Small intestine (tissue), 7 donors: ENCODE measurements around the gene NOC2L. TPM values are rescaled to one million over a fixed set of nuclear protein-coding genes. Genes with fewer than 3 reads are reported as not detected.
A peak's percentile ranks its signal among the peaks of the same experiment; 100 is the strongest.
"Not testable (repeated sequence)": the region's sequence is repeated elsewhere in the genome, so short reads cannot be mapped to it uniquely, and the experiment has no call there.

Source experiments
- DNase-seq, 2 donors: peaks; one replicate each; pipeline versions ENCODE4 v3.0.0 to v3.0.0-alpha.2; 2013
- FAIRE-seq: peaks from 2 replicates; lab custom pipeline; 2012; peaks lifted over from hg19 to GRCh38; lab: Jason Lieb, UNC
- H3K27ac ChIP-seq, 3 donors: one replicate each; pipeline ENCODE4 v1.5.1; 2013; ENCODE audit warnings: low read length in 2 of 3, mild to moderate bottlenecking in 2 of 3, control low read depth in 1 of 3, inconsistent platforms in 1 of 3, low read depth in 1 of 3, moderate library complexity in 1 of 3
- H3K27me3 ChIP-seq, 3 donors: one replicate each; pipeline ENCODE4 v1.6.1; 2013; ENCODE audit warnings: low read length in 3 of 3, inconsistent platforms in 1 of 3; ENCODE audit not compliant: control insufficient read depth in 3 of 3, insufficient read depth in 3 of 3
- H3K36me3 ChIP-seq, 3 donors: one replicate each; pipeline ENCODE4 v1.6.1; 2013; ENCODE audit warnings: low read length in 3 of 3, inconsistent platforms in 1 of 3, low read depth in 1 of 3, mild to moderate bottlenecking in 1 of 3, moderate library complexity in 1 of 3; ENCODE audit not compliant: control insufficient read depth in 3 of 3, insufficient read depth in 2 of 3
- H3K4me1 ChIP-seq, 3 donors: one replicate each; pipeline ENCODE4 v1.6.1; 2013; ENCODE audit warnings: low read length in 2 of 3, inconsistent platforms in 1 of 3, low read depth in 1 of 3, mild to moderate bottlenecking in 1 of 3, moderate library complexity in 1 of 3; ENCODE audit not compliant: control insufficient read depth in 3 of 3, insufficient read depth in 2 of 3
- H3K4me3 ChIP-seq, 3 donors: one replicate each; pipeline ENCODE4 v1.5.1; 2013; ENCODE audit warnings: low read length in 3 of 3, control low read depth in 1 of 3, inconsistent platforms in 1 of 3, low read depth in 1 of 3, mild to moderate bottlenecking in 1 of 3, moderate library complexity in 1 of 3
- H3K9me3 ChIP-seq, 2 donors: one replicate each; pipeline ENCODE4 v1.6.1; 2013; ENCODE audit warnings: low read depth in 1 of 2, low read length in 1 of 2; ENCODE audit not compliant: control insufficient read depth in 2 of 2, insufficient read depth in 1 of 2
- WGBS, 3 donors: extraction: QIAGEN DNeasy Blood & Tissue Kit; methylation state at CpG; one replicate each; pipeline ENCODE4 v1.1.7; 2013; 5-methylcytosine and 5-hydroxymethylcytosine counted together
- polyA plus RNA-seq, 4 donors: library from polyadenylated mRNA; stranded (reverse) in 3 of 4; unstranded in 1 of 4; fragments of 200-250 nt in 3 of 4; fragments of 120-200 nt in 1 of 4; gene quantifications; one replicate each; pipeline versions ENCODE4 v1.2.1 to v1.2.3, GENCODE V29; 2013
- donor health status: healthy with polysubstance abuse.
- donor health status: control.
- donor health status: control.
- donor health status: Bipolar disorder and iron deficiency.
- donor health status: healthy.

NOC2L gene
- polyA plus RNA-seq, 4 donors, result 34.0 to 69.3 (median 45.4) TPM

DNA sequence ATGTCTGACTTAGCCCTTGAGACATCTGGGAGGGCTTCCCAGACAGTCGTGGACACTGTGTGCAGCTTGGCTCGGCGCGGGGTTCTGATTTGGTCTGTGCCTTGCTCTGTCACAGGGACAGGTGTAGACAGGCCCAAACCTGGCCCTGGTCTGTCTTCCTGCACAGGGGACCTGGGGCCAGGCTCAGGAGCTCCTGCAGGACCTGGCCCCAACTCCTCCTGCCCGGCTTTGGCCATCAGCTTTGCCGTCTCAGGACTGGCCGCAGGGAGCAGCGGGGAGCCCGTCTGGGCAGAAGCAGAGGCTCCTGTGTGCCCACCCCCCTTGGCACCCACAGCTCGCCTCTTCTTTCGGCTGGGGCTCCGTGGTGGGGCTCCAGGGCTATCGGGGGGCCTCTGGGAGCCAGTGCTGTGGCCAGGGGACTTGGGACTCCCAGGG lies 21.1 kb upstream of the NOC2L start:
- Histone ChIP-seq H3K4me1 (no peaks in the 10 kb centered on the region), H3K9me3 (peaks cover 0 to 3% of the 10 kb centered on the region in 2 donors), H3K27ac (no peak overlapping the region), H3K36me3 (no peaks in the 10 kb centered on the region), H3K27me3 (peaks cover 0 to 48% (median 5%) of the 10 kb centered on the region in 3 donors), H3K4me3 (no peak overlapping the region)
- DNase-seq (no peak), FAIRE-seq (no peak)
- WGBS, 3 donors, result 72 to 78% (median 77%) methylated on average over 13 of the region's 13 CpGs

- H3K4me1 ChIP-seq, result no peaks in the 10 kb centered on the region
- FAIRE-seq (no peak), DNase-seq (no peak)
- peaks cover 0 to 50% (median 5%) of the 10 kb centered on the region in 3 donors for H3K27me3 ChIP-seq
- no peak overlapping the region for H3K4me3 ChIP-seq
- peaks cover 0 to 3% of the 10 kb centered on the region in 2 donors for H3K9me3 ChIP-seq
- no peaks in the 10 kb centered on the region for H3K36me3 ChIP-seq
- WGBS, 3 donors, result 76 to 93% (median 89%) methylated on average over 9 of the region's 9 CpGs
- H3K27ac ChIP-seq, result no peak overlapping the region
Observed at GRCh38 chr1:979744-980072, 20.7 kb upstream of the NOC2L start.

DNA sequence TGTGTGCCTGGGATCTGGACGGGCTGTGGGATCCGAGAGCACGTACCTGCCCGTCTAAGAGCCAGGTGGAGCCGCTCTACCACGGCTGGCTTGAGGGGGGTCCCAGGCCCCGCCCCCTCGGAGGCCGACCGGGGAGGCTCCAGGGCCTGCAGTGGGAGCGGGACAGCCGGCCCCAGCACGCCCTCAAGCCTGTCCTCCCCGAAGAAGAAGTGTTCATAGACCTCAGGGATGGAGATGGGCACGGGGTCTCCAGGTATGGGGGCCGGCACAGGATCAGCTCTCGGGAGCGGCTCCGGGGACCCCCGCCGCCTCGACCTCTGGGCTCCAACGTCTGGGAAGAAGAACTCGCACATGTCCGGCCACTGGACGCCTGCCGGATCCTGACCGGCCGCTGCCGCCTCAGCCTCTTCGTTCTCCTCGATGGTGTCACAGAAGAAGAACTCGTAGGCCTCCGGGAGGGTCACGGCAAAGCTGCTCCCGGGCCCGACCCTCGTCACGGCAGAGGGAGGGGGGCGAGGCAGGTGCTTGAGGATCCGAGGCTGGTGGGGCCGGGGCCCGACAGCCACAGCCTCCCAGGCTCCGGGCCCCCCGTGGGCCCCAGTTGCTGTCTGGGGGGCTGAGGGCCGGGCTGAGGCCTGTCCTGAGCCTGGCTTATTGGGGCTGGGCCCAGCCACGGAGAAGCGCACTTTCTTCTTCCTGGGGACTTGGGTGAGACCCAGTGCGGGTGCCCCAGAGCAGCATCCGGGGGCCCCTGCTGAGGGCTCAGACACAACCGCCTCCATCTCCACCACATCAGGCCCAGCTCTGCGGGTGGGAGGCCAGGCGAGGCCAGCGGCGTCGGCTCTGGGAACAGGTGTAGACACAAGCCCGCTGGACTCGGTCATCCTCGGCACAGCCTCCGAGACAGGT lies 20.0 kb upstream of the NOC2L start:
- Histone ChIP-seq H3K36me3 (no peaks in the 10 kb centered on the region), H3K4me3 (no peak overlapping the region), H3K4me1 (no peaks in the 10 kb centered on the region), H3K27ac (no peak overlapping the region), H3K9me3 (peaks cover 0 to 3% of the 10 kb centered on the region in 2 donors), H3K27me3 (peaks cover 0 to 52% (median 5%) of the 10 kb centered on the region in 3 donors)
- DNase-seq (no peak), FAIRE-seq (no peak)
- WGBS, 3 donors, result 86 to 89% (median 88%) methylated on average over 53 to 60 of the region's 60 CpGs

DNA sequence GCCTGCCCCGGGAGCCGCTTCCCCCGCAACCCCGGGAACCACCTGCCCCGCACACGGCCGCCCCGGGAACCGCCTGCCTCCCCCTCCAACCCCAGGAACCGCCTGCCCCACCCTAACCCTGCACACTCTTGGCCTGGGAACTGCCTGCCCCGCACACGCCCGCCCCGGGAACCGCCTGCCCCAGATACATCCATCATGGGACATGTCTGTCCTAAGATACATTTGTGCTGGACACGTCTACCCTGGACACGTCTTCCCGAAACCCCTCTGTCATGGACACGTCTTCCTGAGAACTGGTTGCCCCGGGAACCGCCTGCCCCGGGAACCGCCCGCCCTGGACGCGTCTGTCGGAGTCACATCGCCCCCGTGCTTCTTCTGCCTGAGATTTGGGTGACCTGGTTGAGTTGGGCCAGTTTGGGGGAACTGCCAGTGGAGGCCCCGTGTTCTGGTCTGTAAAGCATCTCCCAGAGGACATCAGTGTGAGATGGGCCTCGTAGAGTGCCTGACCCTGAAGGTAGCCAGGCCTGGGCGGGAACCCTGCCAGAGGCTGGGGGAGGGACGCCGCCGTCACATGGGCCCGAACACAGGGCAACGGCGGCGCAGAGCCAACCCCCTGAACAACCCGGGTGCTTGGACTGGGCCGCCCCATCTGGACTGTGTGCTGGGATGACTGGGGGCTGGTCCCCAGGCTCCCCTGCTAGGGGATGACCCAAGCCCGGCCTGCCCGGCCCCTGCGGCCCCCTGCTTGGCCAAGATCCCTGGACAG lies 19.2 kb upstream of the NOC2L start:
- 74 to 86% (median 81%) methylated on average over 40 to 44 of the region's 44 CpGs for WGBS, 3 donors
- no peak for DNase-seq

GRCh38 chr1:976791-977190 lies 17.7 kb upstream of the NOC2L start:
- not testable (repeated sequence) for H3K27ac ChIP-seq, H3K36me3 ChIP-seq, FAIRE-seq, H3K4me3 ChIP-seq, DNase-seq, H3K4me1 ChIP-seq, H3K9me3 ChIP-seq
- peaks cover 0 to 45% (median 4%) of the 10 kb centered on the region in 3 donors for H3K27me3 ChIP-seq
- 57 to 63% (median 58%) methylated on average over 11 to 16 of the region's 39 CpGs for WGBS, 3 donors

More for the DNA sequence above, 19.2 kb upstream of the NOC2L start:
- Histone ChIP-seq H3K4me1 (no peaks in the 10 kb centered on the region), H3K27me3 (peaks cover 0 to 48% (median 5%) of the 10 kb centered on the region in 3 donors), H3K27ac (no peak overlapping the region), H3K4me3 (no peak overlapping the region), H3K36me3 (no peaks in the 10 kb centered on the region), H3K9me3 (peaks cover 0 to 3% of the 10 kb centered on the region in 2 donors)
- no peak for FAIRE-seq

DNA sequence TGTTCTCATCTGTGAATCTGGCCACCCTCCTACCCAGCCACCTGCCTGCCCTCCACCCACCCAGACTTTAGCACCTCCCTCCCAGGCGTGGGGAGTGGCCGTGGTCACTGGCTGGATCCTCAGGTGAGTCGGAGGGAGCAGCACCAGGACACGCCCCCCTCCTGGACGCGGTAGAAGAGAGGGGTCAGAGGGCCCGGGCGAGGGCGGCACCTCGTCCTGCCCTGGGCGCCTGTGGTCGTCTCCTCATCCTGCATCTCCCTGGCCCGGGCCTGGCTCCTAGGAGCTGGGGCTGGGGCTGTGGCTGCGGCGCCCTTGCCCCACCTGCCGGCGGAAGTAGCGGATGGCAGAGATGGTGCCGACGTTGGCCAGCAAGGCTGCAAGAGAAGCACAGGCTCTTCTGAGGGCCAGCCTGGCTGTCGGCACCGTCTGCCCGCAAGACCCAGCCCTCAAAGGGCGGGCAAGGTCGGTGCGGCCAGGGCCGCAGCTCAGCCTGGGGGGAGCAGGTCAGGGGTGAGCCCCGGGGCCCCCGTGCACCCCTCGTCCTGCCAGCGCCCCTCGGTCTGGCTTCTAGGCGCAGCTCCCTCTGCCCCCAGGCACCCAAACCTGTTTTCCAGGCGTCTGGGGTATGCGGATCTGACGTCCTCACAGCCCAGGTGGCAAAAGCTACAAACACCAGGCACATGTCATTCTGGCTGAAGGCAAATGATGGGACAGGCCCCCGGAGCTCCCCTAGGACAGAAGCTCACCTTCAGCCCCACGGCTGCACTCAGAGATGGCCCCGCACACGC lies 17.0 kb upstream of the NOC2L start:
- H3K4me1 ChIP-seq, result no peaks in the 10 kb centered on the region
- 1 to 6% (median 3%) methylated on average over 37 to 40 of the region's 40 CpGs for WGBS, 3 donors
- DNase-seq (peak; percentile 68 to 75), FAIRE-seq (no peak)
- no peaks in the 10 kb centered on the region for H3K36me3 ChIP-seq
- H3K27me3 ChIP-seq, result peaks cover 0 to 45% (median 7%) of the 10 kb centered on the region in 3 donors
- peak overlapping the region in 2 of 3 donors; percentile 10 to 30 for H3K4me3 ChIP-seq
- no peak overlapping the region for H3K27ac ChIP-seq
- peaks cover 0 to 3% of the 10 kb centered on the region in 2 donors for H3K9me3 ChIP-seq

DNA sequence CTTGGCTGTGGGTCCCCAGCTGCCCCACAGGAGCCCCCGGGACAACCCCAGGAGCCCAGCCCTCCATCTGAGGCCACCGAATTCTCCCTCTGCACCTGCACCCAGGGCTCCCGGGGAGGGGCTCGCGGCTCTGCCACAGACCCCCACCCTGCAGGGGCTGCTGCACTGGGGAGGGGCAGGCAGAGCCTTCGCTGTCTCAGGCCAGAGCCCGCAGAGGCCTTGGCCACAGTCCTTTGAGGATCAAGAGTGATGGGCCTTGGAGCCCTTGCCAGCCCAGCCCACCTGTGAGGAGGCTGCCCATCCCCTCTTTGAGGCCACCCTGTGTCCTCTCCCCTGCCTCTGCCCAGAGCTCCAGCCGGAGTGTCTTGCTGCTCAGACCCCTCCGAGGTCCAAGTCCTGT lies 16.3 kb upstream of the NOC2L start:
- no peak for DNase-seq
- 37 to 70% (median 41%) methylated on average over 9 of the region's 9 CpGs for WGBS, 3 donors
- no peak for FAIRE-seq

More for the DNA sequence above, 16.3 kb upstream of the NOC2L start:
- H3K27me3 ChIP-seq, result peaks cover 0 to 47% (median 9%) of the 10 kb centered on the region in 3 donors
- peaks cover 0 to 3% of the 10 kb centered on the region in 2 donors for H3K9me3 ChIP-seq
- no peak overlapping the region for H3K27ac ChIP-seq
- no peaks in the 10 kb centered on the region for H3K36me3 ChIP-seq
- H3K4me1 ChIP-seq, result no peaks in the 10 kb centered on the region
- H3K4me3 ChIP-seq, result no peak overlapping the region
